WTC11 (cell line): Measurements from ENCODE around the gene IL25.

ENCODE experiments used
- ESRRA ChIP-seq: sonication (generic); formaldehyde crosslinking; IDR thresholded peaks from 2 replicates; pipeline ENCODE4 v1.8.1; 2022; ENCODE audit warnings: mild to moderate bottlenecking, missing genetic modification reagents, borderline replicate concordance
- HMGA2 ChIP-seq: fragments of 250-450 bp; sonication (Bioruptor Pico); IDR thresholded peaks from 2 replicates; pipeline ENCODE4 v1.4.0; 2021; ENCODE audit warnings: mild to moderate bottlenecking, moderate library complexity
- IRF2 ChIP-seq: sonication (generic); formaldehyde crosslinking; IDR thresholded peaks from 2 replicates; pipeline ENCODE4 v1.8.0; 2022; ENCODE audit warnings: low read depth, missing genetic modification reagents, borderline replicate concordance
- KAT7 ChIP-seq: sonication (generic); formaldehyde crosslinking; IDR thresholded peaks from 2 replicates; pipeline ENCODE4 v1.8.1; 2023; ENCODE audit warnings: missing genetic modification reagents, mild to moderate bottlenecking, borderline replicate concordance
- MXD4 ChIP-seq: fragments of 250-450 bp; sonication (Bioruptor Pico); IDR thresholded peaks from 2 replicates; pipeline ENCODE4 v1.8.0; 2021; ENCODE audit warnings: mild to moderate bottlenecking, moderate library complexity, borderline replicate concordance
- NFATC4 ChIP-seq: fragments of 250-450 bp; sonication (Bioruptor Pico); IDR thresholded peaks from 2 replicates; pipeline ENCODE4 v1.9.0; 2021; ENCODE audit warnings: mild to moderate bottlenecking
- NFYB ChIP-seq: sonication (generic); formaldehyde crosslinking; conservative IDR thresholded peaks from 2 replicates; pipeline ENCODE4 v1.8.0; 2022; ENCODE audit warnings: low read depth, missing genetic modification reagents
- SP1 ChIP-seq: sonication (generic); formaldehyde crosslinking; conservative IDR thresholded peaks from 2 replicates; pipeline ENCODE4 v1.8.1; 2022; ENCODE audit warnings: missing genetic modification reagents
- ZBTB21 ChIP-seq: sonication (generic); formaldehyde crosslinking; IDR thresholded peaks from 2 replicates; pipeline ENCODE4 v1.8.1; 2023; ENCODE audit warnings: mild to moderate bottlenecking, missing genetic modification reagents, borderline replicate concordance
- ZNF232 ChIP-seq: sonication (generic); formaldehyde crosslinking; IDR thresholded peaks from 2 replicates; pipeline ENCODE4 v1.8.0; 2022; ENCODE audit warnings: mild to moderate bottlenecking, missing genetic modification reagents
- TF ChIP-seq, protein P1 (sequence below): fragments of 200-600 bp; IDR thresholded peaks from 2 replicates; pipeline ENCODE4 v1.8.0; 2022; ENCODE audit warnings: antibody characterized with exemption
- TF ChIP-seq, protein P2 (sequence below): sonication (generic); formaldehyde crosslinking; IDR thresholded peaks from 2 replicates; pipeline ENCODE4 v1.8.1; 2022; ENCODE audit warnings: low read depth, mild to moderate bottlenecking, moderate library complexity, missing genetic modification reagents, borderline replicate concordance
- TF ChIP-seq, protein P3 (sequence below): sonication (generic); formaldehyde crosslinking; IDR thresholded peaks from 2 replicates; pipeline ENCODE4 v1.8.1; 2023; ENCODE audit warnings: mild to moderate bottlenecking, missing genetic modification reagents, moderate library complexity
- TF ChIP-seq, protein P4 (sequence below): sonication (generic); formaldehyde crosslinking; IDR thresholded peaks from 2 replicates; pipeline ENCODE4 v1.8.0; 2022; ENCODE audit warnings: mild to moderate bottlenecking, missing genetic modification reagents

DNA sequence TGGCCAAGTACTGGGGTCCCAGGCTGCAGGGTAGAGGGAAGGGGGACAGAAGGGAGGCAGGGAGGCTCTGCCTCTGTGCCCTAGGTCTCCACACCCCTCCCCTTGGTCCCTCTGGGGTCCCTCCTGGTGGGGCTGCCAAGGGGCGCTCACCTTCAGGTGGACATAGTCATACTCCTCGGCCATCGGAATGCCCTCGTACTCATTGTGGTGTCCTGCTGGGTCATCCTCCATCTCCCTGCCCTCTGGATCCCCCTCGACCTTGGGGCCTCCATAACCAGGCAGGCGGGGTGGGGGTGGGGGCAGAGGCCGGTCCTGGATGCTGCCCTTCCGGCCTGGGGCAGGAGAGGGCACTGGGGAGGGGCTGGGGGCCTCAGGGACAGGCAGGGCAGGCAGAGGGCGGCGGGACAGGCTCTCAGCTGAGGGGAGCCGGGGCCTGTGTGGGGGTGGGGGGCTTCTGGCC, 13.4 kb upstream of the IL25 start:
- TF ChIP-seq ESRRA (CRISPR knock-in tag) (no peak), NFYB (CRISPR knock-in tag) (no peak), HMGA2 (no peak), MXD4 (CRISPR knock-in tag) (no peak), IRF2 (no peak), ZNF232 (CRISPR knock-in tag) (no peak), SP1 (CRISPR knock-in tag) (no peak), KAT7 (CRISPR knock-in tag) (no peak), NFATC4 (CRISPR knock-in tag) (no peak), ZBTB21 (no peak)
- TF ChIP-seq, protein P1, sequence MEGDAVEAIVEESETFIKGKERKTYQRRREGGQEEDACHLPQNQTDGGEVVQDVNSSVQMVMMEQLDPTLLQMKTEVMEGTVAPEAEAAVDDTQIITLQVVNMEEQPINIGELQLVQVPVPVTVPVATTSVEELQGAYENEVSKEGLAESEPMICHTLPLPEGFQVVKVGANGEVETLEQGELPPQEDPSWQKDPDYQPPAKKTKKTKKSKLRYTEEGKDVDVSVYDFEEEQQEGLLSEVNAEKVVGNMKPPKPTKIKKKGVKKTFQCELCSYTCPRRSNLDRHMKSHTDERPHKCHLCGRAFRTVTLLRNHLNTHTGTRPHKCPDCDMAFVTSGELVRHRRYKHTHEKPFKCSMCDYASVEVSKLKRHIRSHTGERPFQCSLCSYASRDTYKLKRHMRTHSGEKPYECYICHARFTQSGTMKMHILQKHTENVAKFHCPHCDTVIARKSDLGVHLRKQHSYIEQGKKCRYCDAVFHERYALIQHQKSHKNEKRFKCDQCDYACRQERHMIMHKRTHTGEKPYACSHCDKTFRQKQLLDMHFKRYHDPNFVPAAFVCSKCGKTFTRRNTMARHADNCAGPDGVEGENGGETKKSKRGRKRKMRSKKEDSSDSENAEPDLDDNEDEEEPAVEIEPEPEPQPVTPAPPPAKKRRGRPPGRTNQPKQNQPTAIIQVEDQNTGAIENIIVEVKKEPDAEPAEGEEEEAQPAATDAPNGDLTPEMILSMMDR: no peak
- TF ChIP-seq, protein P2, sequence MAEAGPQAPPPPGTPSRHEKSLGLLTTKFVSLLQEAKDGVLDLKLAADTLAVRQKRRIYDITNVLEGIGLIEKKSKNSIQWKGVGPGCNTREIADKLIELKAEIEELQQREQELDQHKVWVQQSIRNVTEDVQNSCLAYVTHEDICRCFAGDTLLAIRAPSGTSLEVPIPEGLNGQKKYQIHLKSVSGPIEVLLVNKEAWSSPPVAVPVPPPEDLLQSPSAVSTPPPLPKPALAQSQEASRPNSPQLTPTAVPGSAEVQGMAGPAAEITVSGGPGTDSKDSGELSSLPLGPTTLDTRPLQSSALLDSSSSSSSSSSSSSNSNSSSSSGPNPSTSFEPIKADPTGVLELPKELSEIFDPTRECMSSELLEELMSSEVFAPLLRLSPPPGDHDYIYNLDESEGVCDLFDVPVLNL (CRISPR knock-in tag): no peak
- TF ChIP-seq, protein P3, sequence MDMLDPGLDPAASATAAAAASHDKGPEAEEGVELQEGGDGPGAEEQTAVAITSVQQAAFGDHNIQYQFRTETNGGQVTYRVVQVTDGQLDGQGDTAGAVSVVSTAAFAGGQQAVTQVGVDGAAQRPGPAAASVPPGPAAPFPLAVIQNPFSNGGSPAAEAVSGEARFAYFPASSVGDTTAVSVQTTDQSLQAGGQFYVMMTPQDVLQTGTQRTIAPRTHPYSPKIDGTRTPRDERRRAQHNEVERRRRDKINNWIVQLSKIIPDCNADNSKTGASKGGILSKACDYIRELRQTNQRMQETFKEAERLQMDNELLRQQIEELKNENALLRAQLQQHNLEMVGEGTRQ (CRISPR knock-in tag): no peak
- TF ChIP-seq, protein P4, sequence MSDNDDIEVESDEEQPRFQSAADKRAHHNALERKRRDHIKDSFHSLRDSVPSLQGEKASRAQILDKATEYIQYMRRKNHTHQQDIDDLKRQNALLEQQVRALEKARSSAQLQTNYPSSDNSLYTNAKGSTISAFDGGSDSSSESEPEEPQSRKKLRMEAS (CRISPR knock-in tag): no peak
